Gastroesophageal sphincter (tissue), 3 donors: ENCODE results near the gene SMIM38.

Experiments used
- EP300 ChIP-seq: sonication (generic); formaldehyde crosslinking; IDR thresholded peaks from one replicate; pipeline ENCODE4 v1.6.1; 2017; ENCODE audit warnings: antibody characterized with exemption, mild to moderate bottlenecking
- POLR2A ChIP-seq, 2 donors: fragments of 450-650 bp; IDR thresholded peaks; one replicate each; pipeline ENCODE4 v1.6.1; 2017; ENCODE audit warnings: antibody characterized with exemption in 2 of 2, mild to moderate bottlenecking in 2 of 2, moderate library complexity in 1 of 2
- POLR2AphosphoS5 ChIP-seq: sonication (generic); formaldehyde crosslinking; IDR thresholded peaks from one replicate; pipeline ENCODE4 v1.6.1; 2017; ENCODE audit warnings: antibody characterized with exemption
- TF ChIP-seq, protein P1 (sequence below), 4 experiments: fragments of 200-600 bp in 2 of 4; fragments of 450-650 bp in 2 of 4; sonication (generic) in 1 of 4; IDR thresholded peaks; one replicate each; pipeline ENCODE4 v1.5.1; 2017 to 2019; ENCODE audit warnings: antibody characterized with exemption in 4 of 4, mild to moderate bottlenecking in 2 of 4, moderate library complexity in 2 of 4

DNA sequence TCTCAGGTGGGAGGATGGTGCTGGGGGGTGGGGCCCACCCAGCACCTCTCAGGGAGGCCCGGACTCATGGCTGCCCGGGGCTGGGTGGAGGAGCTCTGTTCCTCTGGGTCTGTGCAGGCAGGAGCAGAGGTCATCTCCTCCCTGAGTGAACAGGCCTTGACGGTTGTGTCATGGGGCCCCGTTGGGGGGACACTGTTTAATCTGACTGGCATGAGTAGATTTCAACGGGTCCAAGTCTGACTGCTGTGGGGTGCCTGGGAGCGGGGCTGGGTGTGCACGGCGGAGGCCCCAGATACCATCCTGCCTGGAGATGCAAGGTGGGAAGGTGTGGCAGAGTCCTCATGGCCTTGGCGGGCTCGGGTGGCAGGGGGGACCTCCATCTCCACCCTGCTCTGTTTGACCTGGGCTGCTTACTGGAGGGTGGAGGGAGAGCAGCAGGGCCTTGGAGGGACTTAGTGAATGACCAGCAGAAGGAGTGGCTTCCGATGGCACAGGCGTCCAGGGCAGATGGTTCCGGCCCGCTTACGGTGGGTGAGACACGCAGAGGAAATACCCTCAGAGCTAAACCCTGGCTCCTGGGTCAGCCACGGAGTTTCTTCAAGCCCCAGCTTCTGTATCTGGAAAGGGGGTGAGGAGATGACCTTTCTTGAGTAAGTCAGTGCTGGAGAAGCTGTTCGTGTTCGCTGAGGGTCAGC lies 48.7 kb downstream of the SMIM38 start:
- TF ChIP-seq, protein P1, sequence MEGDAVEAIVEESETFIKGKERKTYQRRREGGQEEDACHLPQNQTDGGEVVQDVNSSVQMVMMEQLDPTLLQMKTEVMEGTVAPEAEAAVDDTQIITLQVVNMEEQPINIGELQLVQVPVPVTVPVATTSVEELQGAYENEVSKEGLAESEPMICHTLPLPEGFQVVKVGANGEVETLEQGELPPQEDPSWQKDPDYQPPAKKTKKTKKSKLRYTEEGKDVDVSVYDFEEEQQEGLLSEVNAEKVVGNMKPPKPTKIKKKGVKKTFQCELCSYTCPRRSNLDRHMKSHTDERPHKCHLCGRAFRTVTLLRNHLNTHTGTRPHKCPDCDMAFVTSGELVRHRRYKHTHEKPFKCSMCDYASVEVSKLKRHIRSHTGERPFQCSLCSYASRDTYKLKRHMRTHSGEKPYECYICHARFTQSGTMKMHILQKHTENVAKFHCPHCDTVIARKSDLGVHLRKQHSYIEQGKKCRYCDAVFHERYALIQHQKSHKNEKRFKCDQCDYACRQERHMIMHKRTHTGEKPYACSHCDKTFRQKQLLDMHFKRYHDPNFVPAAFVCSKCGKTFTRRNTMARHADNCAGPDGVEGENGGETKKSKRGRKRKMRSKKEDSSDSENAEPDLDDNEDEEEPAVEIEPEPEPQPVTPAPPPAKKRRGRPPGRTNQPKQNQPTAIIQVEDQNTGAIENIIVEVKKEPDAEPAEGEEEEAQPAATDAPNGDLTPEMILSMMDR (IDR thresholded peaks at IDR 0.05), result no peak
- no peak for TF ChIP-seq POLR2AphosphoS5
- no peak for TF ChIP-seq EP300
- no peak for TF ChIP-seq POLR2A (IDR thresholded peaks at IDR 0.05)
